GM10847 (cell line): ENCODE results near the gene MLKL.

Experiments
- POLR2A ChIP-seq: IDR thresholded peaks from 2 replicates; pipeline ENCODE4 v1.6.1; 2011; ENCODE audit not compliant: insufficient read length; ENCODE audit errors: extremely low read depth

The MLKL gene

DNA sequence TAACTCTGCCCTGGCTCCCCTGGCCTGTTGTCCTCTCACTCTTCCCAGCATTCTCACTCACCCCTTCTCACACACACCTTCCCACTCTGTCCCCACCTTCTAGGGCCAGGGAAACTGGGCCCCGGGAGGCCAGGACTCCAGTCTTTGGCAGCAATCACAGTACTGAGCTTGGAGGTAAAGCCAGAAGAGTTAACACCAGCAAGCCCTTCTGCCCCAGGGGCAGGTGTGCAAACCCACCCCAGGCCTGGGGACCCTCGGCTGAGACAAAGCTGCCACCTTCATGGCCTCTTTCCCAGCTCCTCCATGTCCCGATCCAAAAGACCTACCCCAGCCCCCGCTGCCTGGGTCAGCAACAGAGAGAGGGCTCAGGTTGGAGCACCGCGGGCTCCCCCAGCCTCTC is 36.9 kb upstream of the MLKL start:
- no peak for TF ChIP-seq POLR2A

DNA sequence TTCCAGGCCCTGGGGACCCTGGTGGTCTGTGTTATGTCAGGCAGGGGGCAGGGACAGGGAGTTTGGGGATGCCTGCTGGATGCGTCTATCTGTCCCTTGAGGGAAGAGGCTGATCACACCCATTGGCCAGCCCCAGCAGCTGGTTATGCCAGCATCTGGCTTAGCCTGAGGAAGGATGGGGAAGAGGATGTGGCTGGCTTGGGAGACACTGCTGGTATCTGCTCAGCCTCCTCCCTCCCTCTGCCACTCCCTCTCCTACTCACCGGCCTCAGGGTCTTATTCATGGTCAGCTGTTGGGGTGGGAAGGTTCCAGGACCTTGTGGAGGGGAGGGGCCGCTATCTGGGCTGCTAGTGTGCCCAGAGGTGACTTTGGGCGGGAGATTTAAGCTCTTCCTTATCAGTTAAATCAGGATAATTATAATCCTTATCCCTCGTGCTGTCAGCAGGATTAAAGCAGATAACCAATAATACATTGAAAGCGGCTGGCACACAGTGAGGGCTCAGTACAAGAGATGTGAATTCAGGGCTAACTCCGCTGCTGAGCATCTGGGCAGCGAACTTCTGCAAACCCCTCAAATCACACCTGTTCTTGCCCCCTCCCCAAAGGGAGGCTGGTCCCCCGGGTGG is 36.0 kb upstream of the MLKL start:
- no peak for TF ChIP-seq POLR2A

DNA sequence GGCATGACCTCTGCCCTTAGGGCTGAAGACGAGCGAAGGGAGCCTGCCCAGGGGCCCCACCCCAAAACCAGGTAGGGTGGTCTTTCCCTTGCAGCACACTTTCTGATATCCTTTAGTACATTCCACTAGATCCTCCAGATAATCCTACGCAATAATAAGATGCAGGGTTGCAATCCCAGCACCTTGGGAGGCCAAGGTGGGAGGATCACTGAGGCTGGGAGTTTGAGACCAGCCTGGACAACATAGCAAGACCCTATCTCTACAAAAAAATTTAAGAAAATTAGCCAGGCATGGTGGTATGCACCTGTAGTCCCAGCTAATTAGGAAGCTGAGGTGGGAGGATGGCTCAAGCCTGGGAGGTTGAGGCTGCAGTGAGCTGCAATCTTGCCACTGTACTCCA is 34.9 kb upstream of the MLKL start:
- no peak for TF ChIP-seq POLR2A

GRCh38 chr16:74735162-74735452 is 34.4 kb upstream of the MLKL start:
- no peak for TF ChIP-seq POLR2A

DNA sequence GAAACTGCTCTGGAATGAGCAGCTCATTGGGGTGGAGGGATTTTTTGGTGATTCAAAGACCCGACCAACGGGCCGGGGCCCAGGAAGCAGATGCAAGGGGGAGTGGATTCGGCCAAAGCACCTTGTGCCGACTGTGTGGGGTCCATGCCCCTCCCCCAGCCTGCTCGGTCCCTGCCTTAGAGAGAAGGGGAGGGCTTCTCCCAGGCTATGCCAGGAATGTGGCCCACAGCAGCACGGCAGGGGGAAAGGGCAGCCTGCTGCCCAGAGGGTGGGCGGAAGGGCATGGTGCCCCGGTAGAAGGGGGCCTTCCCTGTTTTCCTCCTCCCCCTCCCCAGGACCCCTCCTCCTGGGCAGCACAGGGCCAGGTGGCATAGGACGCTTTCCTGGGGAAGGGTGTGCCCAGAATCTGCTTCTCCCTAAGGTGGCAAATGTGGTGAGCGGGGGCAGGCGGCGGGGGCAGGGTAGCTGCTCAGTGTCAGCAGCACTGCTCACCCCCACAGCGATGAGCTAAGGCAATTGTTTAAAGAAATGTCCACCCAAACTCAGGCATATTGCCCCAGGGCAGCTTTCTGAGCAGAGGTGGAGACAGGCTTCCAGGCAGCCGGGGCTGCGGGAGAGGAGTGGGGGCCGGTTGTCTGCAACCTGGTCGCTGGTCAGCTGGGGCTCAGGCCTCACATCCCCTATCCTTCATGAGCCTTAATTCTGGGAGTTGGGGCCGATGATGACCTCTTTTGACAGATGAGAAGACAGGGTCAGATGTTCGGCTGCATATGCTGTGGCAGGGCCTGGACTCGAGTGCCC is 33.9 kb upstream of the MLKL start:
- no peak for TF ChIP-seq POLR2A

GRCh38 chr16:74732707-74733350 is 32.2 kb upstream of the MLKL start:
- TF ChIP-seq POLR2A: no peak

GRCh38 chr16:74731853-74732477 is 31.3 kb upstream of the MLKL start:
- no peak for TF ChIP-seq POLR2A

DNA sequence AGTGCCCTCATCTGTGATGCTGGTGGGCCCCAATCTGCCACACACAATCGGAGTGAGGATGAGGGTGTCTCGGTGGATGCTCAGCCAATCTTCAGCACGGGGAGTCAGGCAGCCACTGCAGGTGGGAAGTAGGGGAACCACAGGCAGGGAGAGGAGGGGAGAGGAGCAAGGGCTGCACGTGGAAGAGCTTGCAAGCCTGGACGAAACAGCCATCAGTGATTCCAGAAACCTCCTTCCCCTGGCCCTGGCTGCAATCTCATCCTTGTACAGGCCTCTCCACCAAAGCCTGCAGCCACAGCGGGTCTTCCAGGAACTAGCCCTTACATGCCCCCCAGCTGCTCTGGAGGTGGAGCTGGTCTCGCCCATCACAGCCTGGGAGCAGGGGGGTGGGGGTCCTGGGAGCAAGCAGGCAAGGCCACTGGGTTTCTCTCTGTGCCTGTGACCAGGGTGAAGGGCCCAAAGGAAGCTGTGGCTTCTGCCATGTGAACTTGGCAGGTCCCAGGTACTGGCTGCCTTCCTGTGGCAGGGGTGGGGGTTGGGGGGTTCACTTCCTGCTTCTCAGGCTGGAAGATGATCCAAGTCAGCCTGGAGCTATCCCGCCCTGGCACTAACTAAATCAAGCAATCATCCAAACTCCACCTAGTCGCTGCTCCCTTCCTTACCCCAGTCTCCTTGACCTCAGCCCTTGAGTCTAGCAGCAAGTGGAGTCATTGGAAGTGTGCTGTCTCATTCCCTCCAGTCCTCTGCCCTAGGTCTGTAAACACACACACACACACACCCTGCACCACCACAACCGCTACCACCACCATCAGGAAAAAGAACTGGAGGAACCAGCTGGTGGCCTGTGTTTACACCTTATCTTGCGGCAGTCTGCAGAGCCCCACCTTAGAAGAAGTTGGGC is 29.4 kb upstream of the MLKL start:
- TF ChIP-seq POLR2A: no peak

- no peak for TF ChIP-seq POLR2A
These were observed 27.2 kb upstream of the MLKL start for GRCh38 chr16:74727903-74728302.

- TF ChIP-seq POLR2A: no peak
These were observed 26.1 kb upstream of the MLKL start for GRCh38 chr16:74726716-74727115.

DNA sequence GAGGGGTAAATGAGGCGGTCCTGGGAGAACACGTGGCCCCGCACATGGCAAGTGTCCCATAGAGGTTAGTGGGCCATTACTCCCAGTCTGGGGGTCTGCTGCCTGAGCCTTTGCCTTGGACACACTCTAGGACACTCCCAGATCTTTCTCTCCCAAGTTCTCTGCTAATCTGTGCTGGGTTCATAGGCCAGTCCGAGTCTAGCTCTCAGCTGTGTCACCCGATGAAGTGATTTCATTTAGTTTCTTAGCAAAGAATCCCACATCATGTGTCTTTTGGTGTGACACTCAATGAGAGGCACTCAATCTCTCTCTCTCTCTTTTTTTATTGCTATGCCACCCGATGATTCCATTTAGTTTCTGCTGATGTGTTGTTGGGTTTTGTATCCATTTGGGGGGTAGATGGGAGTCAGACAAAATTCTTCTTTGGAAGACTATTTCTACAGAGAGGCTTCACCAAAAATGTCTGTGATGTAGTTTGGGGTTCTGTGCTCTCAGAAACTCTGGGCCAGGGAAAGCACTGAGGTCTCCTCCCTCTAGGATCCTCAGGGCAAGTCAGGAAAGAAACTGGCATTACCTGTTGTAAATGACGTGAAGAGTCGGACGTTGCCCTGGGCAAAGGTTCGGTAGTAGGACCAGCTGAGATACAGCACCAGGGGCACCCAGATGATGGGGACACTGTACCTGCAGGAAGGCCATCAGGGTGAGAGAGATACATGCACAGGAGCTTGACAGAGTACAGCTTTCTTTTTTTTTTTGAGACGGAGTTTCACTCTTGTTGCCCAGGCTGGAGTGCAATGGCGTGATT is 25.2 kb upstream of the MLKL start:
- TF ChIP-seq POLR2A: no peak

DNA sequence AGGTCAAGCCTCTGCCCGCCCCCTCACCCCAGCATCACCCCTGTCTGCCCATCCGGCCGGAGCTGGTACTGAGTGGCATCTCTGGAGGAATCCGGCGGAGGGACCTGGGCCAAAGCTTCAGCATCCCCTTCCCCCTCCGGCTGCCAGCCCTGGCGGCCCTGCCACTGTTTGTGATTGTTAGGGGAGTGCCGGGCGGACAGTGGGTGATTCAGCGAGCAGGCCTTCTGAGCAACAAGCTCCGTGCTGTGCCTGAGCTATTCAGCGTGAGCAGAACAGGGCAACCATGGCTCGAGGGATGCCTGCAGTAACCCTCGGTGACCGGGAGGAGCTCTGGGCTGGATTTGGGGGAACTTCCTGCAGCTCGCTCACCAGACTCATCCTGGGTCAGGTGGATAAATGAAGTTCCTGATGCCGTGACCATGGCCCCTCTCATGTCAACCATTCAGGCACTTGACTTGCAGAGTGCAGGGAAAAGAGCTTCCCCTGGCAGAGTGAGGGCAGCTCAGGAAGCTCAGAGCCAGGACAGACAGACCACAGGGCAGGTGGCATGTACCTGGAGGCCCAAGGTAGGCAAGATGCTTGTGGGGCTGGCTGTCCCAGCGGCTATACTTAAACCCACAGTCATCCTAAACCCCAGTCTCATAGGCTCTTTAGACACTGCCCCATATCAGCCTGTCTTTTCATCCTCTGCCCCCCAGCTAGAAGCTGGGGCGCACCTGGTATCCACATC is 24.3 kb upstream of the MLKL start:
- TF ChIP-seq POLR2A: no peak

GRCh38 chr16:74723256-74723655 is 22.6 kb upstream of the MLKL start:
- TF ChIP-seq POLR2A: no peak

GRCh38 chr16:74721716-74722115 is 21.1 kb upstream of the MLKL start:
- no peak for TF ChIP-seq POLR2A
